Mesothelial cell of epicardium (in vitro differentiated cells): ENCODE data around the gene VIPR2. TPM values are rescaled to one million over a fixed set of nuclear protein-coding genes. Genes with fewer than 3 reads are reported as not detected.

Experiments
- DNase-seq, 2 experiments: peaks; one replicate each; pipeline ENCODE4 v3.0.0; 2021; ENCODE audit warnings: low spot score in 2 of 2; ENCODE audit not compliant: unreplicated experiment in 2 of 2
- H3K27ac Mint-ChIP-seq: 2 replicates; pipeline ENCODE4 v1.8.0; 2021; ENCODE audit warnings: mixed read lengths
- H3K27me3 Mint-ChIP-seq: 2 replicates; pipeline ENCODE4 v1.8.0; 2021; ENCODE audit warnings: low read depth, mixed read lengths
- H3K36me3 Mint-ChIP-seq: 2 replicates; pipeline ENCODE4 v1.8.0; 2021; ENCODE audit warnings: mixed read lengths
- H3K4me1 Mint-ChIP-seq: 2 replicates; pipeline ENCODE4 v1.8.0; 2021; ENCODE audit warnings: mixed read lengths
- H3K4me3 Mint-ChIP-seq: 2 replicates; pipeline ENCODE4 v1.8.0; 2021; ENCODE audit warnings: mild to moderate bottlenecking, moderate library complexity, mixed read lengths
- H3K9me3 Mint-ChIP-seq: 2 replicates; pipeline ENCODE4 v1.8.0; 2021; ENCODE audit warnings: mixed read lengths
- total RNA-seq: library from RNA; stranded (reverse); gene quantifications from 3 replicates; pipeline ENCODE4 v1.2.1, GENCODE V29; 2021
- TF ChIP-seq, protein P1 (sequence below): fragments of 200-600 bp; sonication (generic); IDR thresholded peaks from one replicate; pipeline ENCODE4 v1.5.0; 2021; ENCODE audit warnings: antibody characterized with exemption; ENCODE audit not compliant: unreplicated experiment

VIPR2 gene
- total RNA-seq, 1 donor from 2014 or later: 0.04 TPM

DNA sequence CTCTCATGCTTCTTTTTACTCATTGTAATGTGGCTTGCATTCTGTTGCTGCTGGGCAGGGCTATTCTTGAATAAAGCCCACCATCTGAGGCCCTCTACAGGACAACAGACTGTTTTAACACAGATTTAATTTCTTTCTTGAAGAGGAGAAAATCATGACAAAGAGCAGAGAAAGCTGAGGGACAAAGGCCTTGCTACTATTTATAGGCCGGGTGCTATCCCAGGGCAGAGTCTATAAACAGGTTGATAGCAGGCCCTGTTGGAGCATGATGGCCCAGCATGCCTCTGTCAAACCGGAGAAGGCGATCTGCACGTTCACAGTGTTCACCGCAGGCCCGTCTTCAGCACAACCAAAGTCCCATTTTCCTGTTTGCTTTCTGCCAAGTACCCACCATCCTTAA is 3.0 kb downstream of the VIPR2 start:
- Mint-ChIP-seq H3K27ac (no peak overlapping the region), H3K27me3 (peaks cover 67% of the 10 kb centered on the region), H3K4me3 (no peak overlapping the region), H3K9me3 (no peaks in the 10 kb centered on the region), H3K4me1 (peaks cover 10% of the 10 kb centered on the region), H3K36me3 (no peaks in the 10 kb centered on the region)
- no peak for DNase-seq
- TF ChIP-seq, protein P1, sequence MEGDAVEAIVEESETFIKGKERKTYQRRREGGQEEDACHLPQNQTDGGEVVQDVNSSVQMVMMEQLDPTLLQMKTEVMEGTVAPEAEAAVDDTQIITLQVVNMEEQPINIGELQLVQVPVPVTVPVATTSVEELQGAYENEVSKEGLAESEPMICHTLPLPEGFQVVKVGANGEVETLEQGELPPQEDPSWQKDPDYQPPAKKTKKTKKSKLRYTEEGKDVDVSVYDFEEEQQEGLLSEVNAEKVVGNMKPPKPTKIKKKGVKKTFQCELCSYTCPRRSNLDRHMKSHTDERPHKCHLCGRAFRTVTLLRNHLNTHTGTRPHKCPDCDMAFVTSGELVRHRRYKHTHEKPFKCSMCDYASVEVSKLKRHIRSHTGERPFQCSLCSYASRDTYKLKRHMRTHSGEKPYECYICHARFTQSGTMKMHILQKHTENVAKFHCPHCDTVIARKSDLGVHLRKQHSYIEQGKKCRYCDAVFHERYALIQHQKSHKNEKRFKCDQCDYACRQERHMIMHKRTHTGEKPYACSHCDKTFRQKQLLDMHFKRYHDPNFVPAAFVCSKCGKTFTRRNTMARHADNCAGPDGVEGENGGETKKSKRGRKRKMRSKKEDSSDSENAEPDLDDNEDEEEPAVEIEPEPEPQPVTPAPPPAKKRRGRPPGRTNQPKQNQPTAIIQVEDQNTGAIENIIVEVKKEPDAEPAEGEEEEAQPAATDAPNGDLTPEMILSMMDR: no peak

DNA sequence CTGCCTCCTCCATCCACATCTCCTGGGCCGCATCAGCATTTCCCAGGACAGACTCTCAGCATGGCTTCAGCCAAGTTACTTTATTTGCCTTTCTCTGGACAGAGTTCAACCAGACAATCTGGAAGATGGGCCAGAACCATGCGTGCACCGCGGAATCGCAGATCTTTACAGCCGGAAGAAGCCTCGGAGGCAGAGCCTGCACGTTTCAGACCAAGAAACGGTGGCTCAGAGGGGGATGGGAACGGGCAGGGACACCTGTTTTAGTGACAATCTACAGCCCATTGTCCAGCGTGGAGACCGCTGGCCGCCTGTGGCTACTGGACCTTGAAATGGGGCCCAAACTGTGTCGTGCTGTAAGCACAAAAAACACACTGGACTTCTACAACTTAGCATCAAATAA is 3.5 kb downstream of the VIPR2 start:
- no peak overlapping the region for H3K4me3 Mint-ChIP-seq
- no peaks in the 10 kb centered on the region for H3K9me3 Mint-ChIP-seq
- H3K36me3 Mint-ChIP-seq: no peaks in the 10 kb centered on the region
- H3K4me1 Mint-ChIP-seq: peaks cover 10% of the 10 kb centered on the region
- peaks cover 67% of the 10 kb centered on the region for H3K27me3 Mint-ChIP-seq
- TF ChIP-seq, protein P1: no peak
- DNase-seq: no peak
- H3K27ac Mint-ChIP-seq: no peak overlapping the region

DNA sequence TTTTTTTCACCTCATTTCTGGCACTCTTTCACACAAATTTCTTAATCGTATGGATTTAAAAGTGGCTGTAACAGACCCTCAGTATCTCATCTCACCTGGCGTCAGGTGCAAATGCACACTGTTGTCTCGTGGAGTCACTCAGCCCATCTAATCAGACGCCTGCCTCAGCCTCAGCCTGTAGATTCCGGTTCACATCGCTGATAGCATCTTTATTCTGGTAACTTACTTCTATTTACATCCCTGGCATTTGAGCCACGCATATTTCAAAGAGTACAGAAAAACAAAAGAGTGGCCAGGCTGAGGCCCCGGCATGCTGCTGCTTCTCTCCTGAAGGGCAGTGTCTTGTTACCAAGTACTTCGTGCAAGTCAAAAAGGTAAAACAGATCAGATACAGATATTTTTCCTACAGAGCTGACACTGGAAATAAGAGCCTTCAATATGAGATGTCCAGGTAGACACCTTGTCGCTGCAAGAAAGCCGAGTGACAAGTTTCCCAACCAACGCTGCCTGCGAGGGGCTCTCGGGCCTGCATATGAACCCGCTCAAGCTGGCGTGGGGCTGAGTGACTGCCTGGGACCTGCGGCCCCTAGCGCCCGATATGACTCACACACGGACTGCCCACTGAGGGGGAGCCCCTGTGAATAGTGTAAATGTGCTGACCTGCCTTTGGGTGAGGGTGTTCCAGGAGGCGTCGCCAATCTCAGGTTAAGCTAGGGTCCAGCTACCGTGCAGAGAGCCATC is 4.3 kb downstream of the VIPR2 start:
- Mint-ChIP-seq H3K4me3 (no peak overlapping the region), H3K27ac (no peak overlapping the region), H3K9me3 (no peaks in the 10 kb centered on the region), H3K36me3 (no peaks in the 10 kb centered on the region), H3K4me1 (peaks cover 9% of the 10 kb centered on the region), H3K27me3 (peaks cover 68% of the 10 kb centered on the region)
- DNase-seq: no peak
- TF ChIP-seq, protein P1: no peak

DNA sequence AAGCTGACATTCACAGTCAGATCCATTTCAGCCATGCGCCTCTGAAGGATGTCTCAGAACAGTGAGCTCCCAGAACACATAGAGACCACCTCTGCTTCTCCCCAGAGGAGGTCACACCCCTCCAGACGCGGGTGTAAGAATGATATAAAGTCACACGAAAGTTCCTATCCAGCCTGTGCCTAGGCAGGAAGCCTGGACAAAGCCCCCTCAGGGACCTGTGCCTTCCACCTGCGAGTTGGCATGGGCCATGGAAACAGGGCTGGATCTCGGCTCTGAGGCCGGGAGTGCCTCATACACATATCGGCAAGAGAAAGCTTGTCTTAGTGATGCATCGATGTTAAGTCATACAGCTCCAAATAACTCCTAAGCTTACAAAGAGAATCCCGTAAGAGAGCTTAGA is 5.0 kb downstream of the VIPR2 start:
- no peaks in the 10 kb centered on the region for H3K9me3 Mint-ChIP-seq
- H3K4me1 Mint-ChIP-seq: peaks cover 6% of the 10 kb centered on the region
- DNase-seq: no peak
- no peak overlapping the region for H3K4me3 Mint-ChIP-seq
- TF ChIP-seq, protein P1: no peak
- H3K36me3 Mint-ChIP-seq: no peaks in the 10 kb centered on the region
- no peak overlapping the region for H3K27ac Mint-ChIP-seq
- peaks cover 64% of the 10 kb centered on the region for H3K27me3 Mint-ChIP-seq

DNA sequence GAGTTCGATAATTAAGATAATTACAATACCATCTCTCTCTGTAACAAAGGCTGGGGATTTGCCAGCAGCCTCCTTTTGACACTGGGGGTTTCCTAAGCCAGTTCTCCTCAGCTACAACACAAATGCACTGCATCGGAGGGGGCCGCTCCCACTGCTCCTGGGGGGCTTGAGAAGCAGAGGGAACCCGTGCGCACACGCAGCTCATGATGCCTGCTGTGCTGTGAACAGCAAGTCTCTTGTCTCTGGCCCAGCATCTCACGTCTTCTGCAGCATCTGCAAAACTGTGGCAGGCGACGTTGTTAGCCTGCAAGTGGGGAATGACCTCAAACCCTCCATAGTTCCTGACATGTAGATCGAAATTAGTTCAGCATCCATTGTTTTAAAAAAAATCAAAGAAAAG is 5.5 kb downstream of the VIPR2 start:
- H3K27ac Mint-ChIP-seq: no peak overlapping the region
- TF ChIP-seq, protein P1: no peak
- H3K9me3 Mint-ChIP-seq: no peaks in the 10 kb centered on the region
- no peak for DNase-seq
- H3K4me1 Mint-ChIP-seq: peaks cover 6% of the 10 kb centered on the region
- no peaks in the 10 kb centered on the region for H3K36me3 Mint-ChIP-seq
- H3K4me3 Mint-ChIP-seq: no peak overlapping the region
- peaks cover 62% of the 10 kb centered on the region for H3K27me3 Mint-ChIP-seq
